IMR-90 (cell line): ENCODE results near the gene PDCD1. TPM values are rescaled to one million over a fixed set of nuclear protein-coding genes. Genes with fewer than 3 reads are reported as not detected.

Experiments
- ATAC-seq: fragments of 200-7000 bp; cut with Tn5 transposase; 2 replicates; pipeline ENCODE4 v1.9.1; 2020; ENCODE audit warnings: low read depth, mild to moderate bottlenecking, moderate library complexity
- BruUV-seq: library from RNA; stranded (reverse); fragments of 400-500 nt; replicated peaks from 2 replicates; lab custom pipeline; 2021; lab: Mats Ljungman, UMichigan
- CTCF ChIA-PET: fragments of 300-600 bp; formaldehyde crosslinking; extraction: SDS; loops from one replicate; lab custom pipeline; 2021; ENCODE audit warnings: antibody characterized with exemption; lab: Yijun Ruan, JAX
- POLR2A ChIA-PET: fragments of 300-600 bp; sonication (Branson Sonifier 250); formaldehyde crosslinking; loops from one replicate; lab custom pipeline; 2022; ENCODE audit warnings: antibody characterized with exemption; ENCODE audit not compliant: unreplicated experiment; lab: Charles Lee
- DNase-seq: peaks from one replicate; pipeline ENCODE4 v3.0.0; 2013
- H2AFZ ChIP-seq: replicated peaks from 2 replicates; pipeline ENCODE3; 2013; ENCODE audit warnings: low read length, mild to moderate bottlenecking; ENCODE audit not compliant: poor library complexity
- H2AK5ac ChIP-seq: 2 replicates; pipeline ENCODE4 v1.6.1; 2013; ENCODE audit warnings: low read depth, low read length, inconsistent platforms
- H2AK9ac ChIP-seq: replicated peaks from 2 replicates; pipeline ENCODE3; 2013; ENCODE audit warnings: mild to moderate bottlenecking, low read depth, low read length, moderate library complexity; ENCODE audit not compliant: poor library complexity
- H2BK120ac ChIP-seq: 2 replicates; pipeline ENCODE4 v1.6.1; 2013; ENCODE audit warnings: low read depth, low read length, inconsistent platforms
- H2BK15ac ChIP-seq: 3 replicates; pipeline ENCODE4 v1.6.1; 2013; ENCODE audit warnings: low read depth, low read length, inconsistent platforms
- H2BK20ac ChIP-seq: 2 replicates; pipeline ENCODE4 v1.6.1; 2013; ENCODE audit warnings: low read depth, mild to moderate bottlenecking, inconsistent platforms, low read length, moderate library complexity
- H2BK5ac ChIP-seq: 2 replicates; pipeline ENCODE4 v1.6.1; 2013; ENCODE audit warnings: mild to moderate bottlenecking, low read depth, low read length, inconsistent platforms; ENCODE audit not compliant: poor library complexity, severe bottlenecking
- H3K14ac ChIP-seq: replicated peaks from 2 replicates; pipeline ENCODE4 v1.6.1; 2013; ENCODE audit warnings: low read depth, low read length, inconsistent platforms
- H3K18ac ChIP-seq: 2 replicates; pipeline ENCODE4 v1.6.1; 2013; ENCODE audit warnings: low read depth, low read length, control low read depth
- H3K23ac ChIP-seq: 2 replicates; pipeline ENCODE4 v1.6.1; 2013; ENCODE audit warnings: low read depth, low read length, inconsistent platforms
- H3K27ac ChIP-seq: 2 replicates; pipeline ENCODE4 v1.5.1; 2013; ENCODE audit warnings: mild to moderate bottlenecking, control low read depth, low read length; ENCODE audit not compliant: insufficient read depth
- H3K27me3 ChIP-seq: 2 replicates; pipeline ENCODE4 v1.6.1; 2013; ENCODE audit warnings: low read length; ENCODE audit not compliant: control insufficient read depth, insufficient read depth
- H3K36me3 ChIP-seq: 2 replicates; pipeline ENCODE4 v1.6.1; 2013; ENCODE audit warnings: low read length, mixed read lengths; ENCODE audit not compliant: control insufficient read depth, insufficient read depth
- H3K4ac ChIP-seq: 2 replicates; pipeline ENCODE4 v1.6.1; 2013; ENCODE audit warnings: low read depth, low read length, inconsistent platforms
- H3K4me1 ChIP-seq: 2 replicates; pipeline ENCODE4 v1.6.1; 2013; ENCODE audit warnings: low read length, mixed read lengths; ENCODE audit not compliant: control insufficient read depth, insufficient read depth
- H3K4me2 ChIP-seq: 2 replicates; pipeline ENCODE4 v1.6.1; 2013; ENCODE audit warnings: low read depth, mild to moderate bottlenecking, control low read depth, low read length, moderate library complexity
- H3K4me3 ChIP-seq: 2 replicates; pipeline ENCODE4 v1.5.1; 2013; ENCODE audit warnings: low read depth, mild to moderate bottlenecking, control low read depth, low read length, moderate library complexity; ENCODE audit not compliant: insufficient read depth
- H3K56ac ChIP-seq: 2 replicates; pipeline ENCODE4 v1.6.1; 2013; ENCODE audit warnings: low read length, inconsistent platforms; ENCODE audit not compliant: insufficient read depth; ENCODE audit errors: extremely low read depth
- H3K79me1 ChIP-seq, 2 experiments: 2 replicates each; pipeline ENCODE4 v1.6.1; 2013; ENCODE audit warnings: low read length in 2 of 2, inconsistent platforms in 1 of 2, low read depth in 1 of 2
- H3K9ac ChIP-seq: 2 replicates; pipeline ENCODE4 v1.6.1; 2013; ENCODE audit warnings: low read depth, low read length, control low read depth
- H3K9me1 ChIP-seq: 2 replicates; pipeline ENCODE4 v1.6.1; 2013; ENCODE audit warnings: low read length, inconsistent platforms; ENCODE audit not compliant: insufficient read depth
- H3K9me3 ChIP-seq: 2 replicates; pipeline ENCODE4 v1.6.1; 2013; ENCODE audit warnings: low read length; ENCODE audit not compliant: control insufficient read depth, insufficient read depth
- H4K20me1 ChIP-seq: 2 replicates; pipeline ENCODE4 v1.6.1; 2013; ENCODE audit warnings: low read length, inconsistent platforms; ENCODE audit not compliant: insufficient read depth
- H4K5ac ChIP-seq: 2 replicates; pipeline ENCODE4 v1.6.1; 2013; ENCODE audit warnings: mild to moderate bottlenecking, low read depth, low read length, control low read depth
- H4K8ac ChIP-seq, 2 experiments: 2 replicates each; pipeline ENCODE4 v1.6.1; 2013; ENCODE audit warnings: low read depth in 2 of 2, low read length in 2 of 2, control low read depth in 1 of 2, inconsistent platforms in 1 of 2
- H4K91ac ChIP-seq: 2 replicates; pipeline ENCODE4 v1.6.1; 2013; ENCODE audit warnings: low read depth, low read length, inconsistent platforms; ENCODE audit not compliant: insufficient read depth
- CEBPB ChIP-seq: IDR thresholded peaks from 2 replicates; pipeline ENCODE4 v1.6.1; 2012; ENCODE audit warnings: low read depth, low read length, improper control_type of control experiment
- FOS ChIP-seq: fragments of 150-350 bp; IDR thresholded peaks from 2 replicates; pipeline ENCODE4 v1.6.1; 2016; ENCODE audit warnings: low read depth, low read length
- MAFK ChIP-seq: IDR thresholded peaks from 2 replicates; pipeline ENCODE4 v1.6.1; 2012; ENCODE audit warnings: low read depth, low read length, improper control_type of control experiment
- MAZ ChIP-seq: IDR thresholded peaks from 2 replicates; pipeline ENCODE4 v1.6.1; 2012; ENCODE audit warnings: low read depth, mild to moderate bottlenecking, low read length, improper control_type of control experiment, moderate library complexity, borderline replicate concordance
- NFE2L2 ChIP-seq: fragments of 150-350 bp; IDR thresholded peaks from 2 replicates; pipeline ENCODE4 v1.6.1; 2016; ENCODE audit warnings: low read depth, mild to moderate bottlenecking, low read length
- POLR2A ChIP-seq: IDR thresholded peaks from 2 replicates; pipeline ENCODE4 v1.6.1; 2012; ENCODE audit warnings: mild to moderate bottlenecking, low read depth, low read length
- RAD21 ChIP-seq: IDR thresholded peaks from 2 replicates; pipeline ENCODE4 v1.6.1; 2012; ENCODE audit warnings: low read length, improper control_type of control experiment
- RCOR1 ChIP-seq: IDR thresholded peaks from 2 replicates; pipeline ENCODE4 v1.6.1; 2012; ENCODE audit warnings: mild to moderate bottlenecking, low read length, improper control_type of control experiment; ENCODE audit not compliant: insufficient replicate concordance
- RFX5 ChIP-seq: IDR thresholded peaks from 2 replicates; pipeline ENCODE4 v1.8.0; 2012; ENCODE audit warnings: low read depth, mild to moderate bottlenecking, low read length, moderate library complexity
- WGBS, 2 experiments: methylation state at CpG; one replicate each; pipeline versions ENCODE4 v1.1.5 to v1.1.7; 2013; ENCODE audit warnings: missing lambda C conversion rate in 2 of 2; ENCODE audit not compliant: insufficient read length in 1 of 2; ENCODE audit errors: extremely low coverage in 2 of 2; 5-methylcytosine and 5-hydroxymethylcytosine counted together
- dilution Hi-C: fragments of 300-500 bp; cut with HindIII; formaldehyde crosslinking; loops from one replicate; pipeline ENCODE4 v1.14.3; 2018; ENCODE audit warnings: low sequenced_read_pairs; ENCODE audit not compliant: unreplicated experiment
- in situ Hi-C: fragments of 300-500 bp; cut with MboI; formaldehyde crosslinking; loops from 3 replicates; pipeline ENCODE4 v1.14.3; 2019; ENCODE audit warnings: low sequenced_read_pairs, inconsistent platforms, mixed read lengths
- intact Hi-C: fragments of 100-400 bp; cut with micrococcal nuclease; formaldehyde crosslinking; loops from 2 replicates; pipeline ENCODE4 v1.10.0; 2022
- polyA plus RNA-seq, 3 experiments: library from polyadenylated mRNA; depleted of rRNA; stranded (reverse); fragments of >200 nt; gene quantifications; 2 replicates each; pipeline ENCODE4 v1.2.3, GENCODE V29; 2012; ENCODE audit warnings: low replicate concordance in 1 of 3
- total RNA-seq: library from RNA; depleted of rRNA; stranded (reverse); fragments of >200 nt; gene quantifications from 2 replicates; pipeline ENCODE4 v1.2.3, GENCODE V29; 2012

The PDCD1 gene
- total and polyA plus RNA-seq, 2 of the 4 experiments (the other 2 are of a cell fraction), result not detected

DNA sequence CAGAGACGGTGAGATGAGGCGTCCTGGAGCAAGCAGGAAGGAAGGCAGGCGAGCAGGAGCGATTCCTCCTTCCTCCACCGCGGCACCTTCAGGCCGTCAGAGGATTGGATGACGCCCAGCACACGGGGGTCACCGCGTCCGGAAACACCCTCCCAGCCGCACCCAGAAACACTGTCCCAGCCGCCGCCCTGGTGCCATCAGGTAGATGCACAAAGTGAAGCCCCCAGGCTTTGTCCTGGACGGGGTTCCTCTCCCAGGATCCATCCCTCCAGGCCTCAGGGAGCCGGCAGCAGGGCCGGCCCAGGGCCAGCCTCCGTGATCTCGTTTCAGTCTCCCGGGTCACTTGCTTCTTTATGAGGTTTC lies 42.3 kb upstream of the PDCD1 start:
- no peak overlapping the region for H4K91ac ChIP-seq
- no peak overlapping the region for H3K4me3 ChIP-seq
- no peak overlapping the region for H3K18ac ChIP-seq
- peaks cover 2% of the 10 kb centered on the region; the same call in 1 of the 2 replicates for H3K27me3 ChIP-seq
- H2BK15ac ChIP-seq, result no peak overlapping the region
- no peak overlapping the region for H2BK5ac ChIP-seq
- no peak overlapping the region for H3K23ac ChIP-seq
- H3K36me3 ChIP-seq, result no peaks in the 10 kb centered on the region
- TF ChIP-seq MAFK (no peak), RCOR1 (no peak), RFX5 (no peak), NFE2L2 (no peak), MAZ (no peak), RAD21 (no peak), POLR2A (no peak), FOS (no peak), CEBPB (no peak)
- BruUV-seq, result no TSS peak
- H3K4me1 ChIP-seq, result no peaks in the 10 kb centered on the region; the same call in 1 of the 2 replicates
- H3K9ac ChIP-seq, result no peak overlapping the region
- no peak overlapping the region for H3K27ac ChIP-seq
- no peaks in the 10 kb centered on the region for H3K9me1 ChIP-seq
- no peak overlapping the region for H2AFZ ChIP-seq
- H3K4ac ChIP-seq, result no peak overlapping the region
- DNase-seq, result no peak
- intact Hi-C loops, result no loop called here
- dilution Hi-C loops, result no loop called here
- no peak overlapping the region for H3K14ac ChIP-seq
- H2AK5ac ChIP-seq, result no peak overlapping the region
- no peak overlapping the region for H2BK20ac ChIP-seq
- ChIA-PET CTCF (no interaction called here), POLR2A (no interaction called here)
- no peak overlapping the region for H2AK9ac ChIP-seq
- H3K56ac ChIP-seq, result no peak overlapping the region
- no peak for ATAC-seq
- no peaks in the 10 kb centered on the region for H3K9me3 ChIP-seq
- no peaks in the 10 kb centered on the region for H4K20me1 ChIP-seq
- H3K79me1 ChIP-seq, result no peaks in the 10 kb centered on the region
- H4K8ac ChIP-seq, result no peak overlapping the region
- H3K4me2 ChIP-seq, result no peak overlapping the region
- no peak overlapping the region for H4K5ac ChIP-seq
- 80% methylated on average over 1 of the region's 21 CpGs; no CpG with 5 or more reads in 1 of the 2 experiments for WGBS, 2 experiments
- no peak overlapping the region for H2BK120ac ChIP-seq
- in situ Hi-C loops, result no loop called here
